ENCODE measurements around the gene PLEKHM3.
A peak's percentile ranks its signal among the peaks of the same experiment; 100 is the strongest.
"Not testable (repeated sequence)": the region's sequence is repeated elsewhere in the genome, so short reads cannot be mapped to it uniquely, and the experiment has no call there.

Gene PLEKHM3

DNA sequence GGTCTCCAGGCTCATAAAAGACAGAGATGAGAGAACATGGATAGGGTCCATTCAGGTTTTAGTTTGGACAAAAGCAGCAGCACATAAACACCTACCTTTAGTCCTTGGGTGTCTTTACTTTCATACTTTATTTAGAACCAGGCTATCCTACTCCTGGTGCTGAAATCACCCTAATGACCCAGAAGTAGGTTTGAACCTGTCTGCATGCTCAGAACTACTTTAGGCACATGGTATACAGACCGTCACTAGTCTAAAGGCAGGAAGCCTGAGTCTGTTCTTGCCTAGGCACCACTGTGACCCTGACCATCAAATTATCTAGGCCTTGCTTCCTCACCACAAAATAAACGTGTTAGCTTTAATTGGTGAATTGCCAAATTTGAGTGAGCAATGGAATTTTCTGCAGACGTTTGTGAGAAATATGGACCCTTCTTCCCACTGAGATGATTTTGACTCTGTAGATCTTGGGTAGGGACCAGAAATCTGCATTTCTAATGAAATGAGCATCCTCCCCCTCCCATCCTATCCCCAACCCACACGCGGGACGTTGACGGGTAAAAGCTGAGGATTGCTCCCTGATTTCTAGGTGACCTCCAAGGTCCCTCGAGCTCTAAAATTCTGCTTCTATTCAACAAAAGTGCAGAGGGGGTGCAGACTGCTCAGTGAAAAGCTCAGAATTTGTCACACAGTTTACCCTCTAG is 75.1 kb downstream of the PLEKHM3 start:
- DNase-seq (ENCODE audit: low spot score) = no peak

DNA sequence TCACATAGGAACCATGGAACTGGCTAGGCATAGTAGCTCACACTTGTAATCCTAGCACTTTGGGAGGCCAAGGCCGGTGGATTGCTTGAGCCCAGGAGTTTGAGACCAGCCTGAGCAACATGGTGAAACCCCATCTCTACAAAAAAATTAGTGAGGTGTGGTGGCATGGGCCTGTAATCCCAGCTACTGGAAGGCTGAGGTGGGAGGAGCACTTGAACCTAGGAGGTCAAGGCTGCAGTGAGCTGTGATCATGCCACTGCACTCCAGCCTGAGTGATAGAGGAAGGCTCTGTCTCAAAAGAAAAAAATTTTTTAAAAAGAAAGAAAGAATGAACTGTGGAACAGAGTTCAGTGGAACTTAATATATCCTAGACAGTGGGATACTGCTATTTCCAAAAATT is 76.1 kb downstream of the PLEKHM3 start:
- not testable (repeated sequence) for DNase-seq (ENCODE audit: low spot score)

GRCh38 chr2:207944979-207945600 is 80.2 kb downstream of the PLEKHM3 start:
- no peak for DNase-seq (ENCODE audit: low spot score)

GRCh38 chr2:207944334-207944733 is 81.0 kb downstream of the PLEKHM3 start:
- no peak for DNase-seq (ENCODE audit: low spot score)

DNA sequence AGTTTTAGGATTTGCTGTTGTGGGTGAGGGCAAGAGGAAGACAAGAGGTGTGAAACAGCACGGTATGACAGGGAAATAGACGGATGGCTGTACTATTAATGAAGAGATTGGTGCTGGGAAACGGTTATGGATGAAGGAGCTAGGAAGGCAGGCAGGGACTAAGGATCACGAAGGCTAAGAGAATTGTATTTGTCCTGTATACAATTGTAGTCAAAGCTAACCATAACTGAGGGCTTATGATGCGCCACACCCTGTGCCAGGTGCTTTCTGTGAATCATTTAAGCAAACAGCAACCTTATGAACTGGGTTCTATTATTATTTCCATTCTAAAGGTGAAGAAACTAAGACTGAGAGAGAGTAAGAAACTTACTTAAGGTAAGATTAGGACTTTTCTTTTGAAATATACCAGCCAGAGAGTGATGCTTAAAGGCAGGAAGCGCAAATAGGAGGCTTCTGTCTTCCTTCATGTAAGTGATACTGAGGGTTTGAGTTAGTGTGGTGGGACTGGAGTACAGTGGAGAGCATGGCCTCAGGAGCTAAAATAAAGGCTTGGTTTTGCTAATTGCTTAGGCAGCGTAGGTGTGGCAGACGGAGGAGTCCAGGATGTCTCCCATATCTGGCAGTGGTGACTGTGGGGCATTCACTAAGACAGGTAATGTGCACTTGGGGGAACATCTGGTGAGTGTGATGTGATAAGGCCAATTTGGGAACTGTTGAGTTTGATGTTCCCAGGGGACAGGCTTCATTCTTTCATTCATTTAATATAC is 85.8 kb downstream of the PLEKHM3 start:
- DNase-seq (ENCODE audit: low spot score) = no peak

- no peak for DNase-seq (ENCODE audit: low spot score)
Measured at GRCh38 chr2:207938886-207939285, 86.4 kb downstream of the PLEKHM3 start.

DNA sequence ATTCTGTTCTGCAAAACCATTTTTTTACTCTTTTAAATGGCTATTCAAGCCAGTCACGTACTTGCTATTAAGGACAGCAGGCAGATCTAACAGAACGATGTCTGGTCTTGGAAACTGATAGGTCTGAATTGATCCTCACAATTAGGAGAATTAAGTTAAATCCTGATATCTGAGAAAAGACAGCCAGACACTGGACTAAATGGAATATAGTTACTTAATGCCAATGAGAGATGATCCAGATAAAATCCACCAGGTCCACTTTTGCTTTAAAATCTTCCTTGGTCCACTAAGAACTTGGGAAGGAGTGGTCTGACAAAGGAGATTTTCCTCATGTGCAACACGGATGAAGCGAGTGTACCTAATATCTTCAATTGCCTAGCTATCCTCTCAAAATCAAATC is 86.9 kb downstream of the PLEKHM3 start:
- no peak for DNase-seq (ENCODE audit: low spot score)

DNA sequence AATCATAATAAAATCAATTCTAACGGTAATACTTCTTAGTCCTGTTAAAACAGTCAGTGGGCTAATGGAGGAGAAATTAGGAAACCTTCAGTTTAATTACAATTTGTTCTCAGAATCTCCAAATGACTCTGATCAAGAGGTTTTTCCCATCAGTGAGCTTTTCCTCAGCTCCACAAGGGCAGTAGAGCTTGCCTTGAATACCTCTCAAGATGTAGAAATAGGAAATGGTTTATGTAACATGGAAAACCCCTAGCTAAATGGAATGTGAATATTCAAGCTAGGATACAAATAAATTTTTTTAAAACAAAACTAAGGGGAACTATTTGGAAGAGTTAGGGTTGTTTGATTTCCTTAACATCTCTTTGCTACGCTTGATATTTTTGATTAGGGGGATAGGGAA is 87.5 kb downstream of the PLEKHM3 start:
- no peak for DNase-seq (ENCODE audit: low spot score)

- no peak for DNase-seq (ENCODE audit: low spot score)
Measured at GRCh38 chr2:207937253-207937652, 88.1 kb downstream of the PLEKHM3 start.

GRCh38 chr2:207936380-207936779 is 88.9 kb downstream of the PLEKHM3 start:
- no peak for DNase-seq (ENCODE audit: low spot score)

DNA sequence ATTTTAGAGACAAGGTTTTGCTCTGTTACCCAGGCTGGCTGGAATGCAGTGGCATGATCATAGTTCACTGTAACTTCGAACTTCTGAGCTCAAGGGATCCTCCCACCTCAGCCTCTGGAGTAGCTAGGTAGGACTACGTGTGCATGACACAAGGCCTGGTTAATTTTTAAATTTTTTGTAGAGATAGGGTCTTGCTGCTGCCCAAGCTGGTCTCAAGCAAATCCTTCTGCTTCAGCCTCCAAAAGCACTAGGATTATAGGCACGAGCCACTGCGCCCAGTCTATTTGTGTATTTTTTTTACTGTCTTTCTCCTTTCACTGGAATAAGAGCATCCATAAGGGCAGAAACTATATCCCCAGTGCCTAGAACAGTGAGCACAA is 89.3 kb downstream of the PLEKHM3 start:
- DNase-seq (ENCODE audit: low spot score) = no peak

GRCh38 chr2:207935121-207935990 is 90.0 kb downstream of the PLEKHM3 start:
- no peak for DNase-seq (ENCODE audit: low spot score)

DNA sequence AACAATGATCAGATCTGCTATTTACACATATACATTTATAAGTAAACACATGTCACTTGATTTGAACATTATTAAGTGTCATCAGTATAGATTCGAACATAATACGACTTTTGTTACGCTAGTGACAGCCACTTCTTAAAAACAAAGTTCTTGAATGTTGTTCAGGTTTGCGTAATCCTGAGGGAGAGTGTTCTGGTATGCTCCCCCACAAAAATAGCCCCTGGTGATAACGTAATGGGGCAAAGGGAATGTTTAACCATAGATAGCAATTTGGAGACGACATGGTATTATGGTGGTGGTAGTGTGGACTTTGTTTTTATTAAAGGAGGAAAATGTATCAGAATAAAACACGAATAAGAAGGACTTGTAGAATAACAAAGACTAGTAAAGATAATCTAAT is 90.6 kb downstream of the PLEKHM3 start:
- DNase-seq (ENCODE audit: low spot score) = no peak

- DNase-seq (ENCODE audit: low spot score) = peak; percentile 20
Measured at GRCh38 chr2:207933396-207934065, 91.8 kb downstream of the PLEKHM3 start.

GRCh38 chr2:207932106-207932505 is 93.2 kb downstream of the PLEKHM3 start:
- no peak for DNase-seq (ENCODE audit: low spot score)

DNA sequence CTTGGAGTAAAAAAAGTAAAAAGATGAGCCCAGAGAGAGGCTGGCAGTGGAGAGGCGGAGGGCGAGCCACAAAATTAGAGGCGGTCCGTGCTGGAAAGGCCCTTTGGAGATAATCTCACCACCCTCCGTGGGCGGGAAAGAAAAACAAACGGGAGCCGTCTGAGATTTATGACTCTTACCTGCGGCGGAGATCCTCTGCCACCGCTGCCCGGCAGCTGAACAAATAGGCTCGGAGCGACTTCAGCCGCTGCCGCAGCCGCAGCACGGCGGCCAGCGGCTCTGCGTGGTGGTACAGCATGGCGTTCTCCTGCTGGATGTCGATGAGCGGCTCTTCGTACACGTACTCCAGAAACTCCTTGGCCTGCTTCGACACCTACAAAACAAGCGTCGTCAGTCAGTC is 94.6 kb downstream of the PLEKHM3 start:
- DNase-seq (ENCODE audit: low spot score) = no peak

DNA sequence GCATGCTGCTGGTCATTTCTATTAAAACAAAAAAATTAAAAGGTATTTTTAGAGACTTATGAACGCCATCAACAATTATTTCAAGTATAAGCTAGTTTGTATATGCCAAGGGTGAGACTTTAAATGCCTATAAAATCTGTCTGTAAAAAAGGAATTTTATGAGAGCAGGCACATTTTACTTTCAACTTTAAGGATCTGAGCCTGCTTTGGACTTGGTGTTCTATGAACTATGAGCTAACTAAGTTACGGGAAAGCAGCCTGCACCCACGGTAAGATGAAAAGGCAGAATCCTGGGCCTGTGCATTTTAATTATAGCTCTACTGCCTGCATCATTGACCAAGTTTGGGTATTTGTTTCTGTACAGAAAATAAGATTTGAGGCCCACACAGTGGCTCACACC is 95.4 kb downstream of the PLEKHM3 start:
- no peak for DNase-seq (ENCODE audit: low spot score)

DNA sequence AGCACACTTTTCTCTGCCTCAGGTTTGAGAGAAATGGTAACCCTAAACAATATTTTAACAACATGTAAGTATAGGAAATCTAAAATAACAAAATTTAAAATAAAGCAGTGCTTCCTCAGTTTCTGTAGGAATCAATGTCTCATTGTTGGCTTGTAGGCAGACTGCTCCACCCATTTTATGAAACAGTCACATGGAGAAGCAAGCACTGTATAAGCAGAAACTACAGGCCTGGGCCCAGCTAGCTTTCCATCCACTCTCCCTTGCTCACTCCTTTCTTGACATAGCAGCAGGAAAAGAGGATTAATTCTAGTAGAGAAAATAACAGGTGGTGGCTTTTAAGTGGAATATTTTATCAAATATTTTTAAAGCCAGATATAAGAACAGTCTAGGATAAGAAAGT is 97.2 kb downstream of the PLEKHM3 start:
- DNase-seq (ENCODE audit: low spot score) = peak; percentile 64

DNA sequence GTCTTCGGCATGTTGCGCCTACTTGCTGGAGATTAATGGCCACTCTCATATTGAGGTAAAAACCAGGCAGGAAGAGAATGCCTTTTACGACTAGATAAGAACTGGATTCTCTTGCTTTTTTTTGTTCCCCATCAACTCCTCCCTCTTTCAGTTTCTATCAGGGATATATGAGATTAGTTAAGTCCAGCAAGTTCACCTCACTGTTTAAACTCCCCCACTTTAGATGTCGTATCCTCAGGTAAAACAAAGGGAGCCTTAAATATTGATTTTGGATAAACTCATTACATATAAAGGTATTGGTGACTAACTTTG is 98.4 kb downstream of the PLEKHM3 start:
- no peak for DNase-seq (ENCODE audit: low spot score)

DNA sequence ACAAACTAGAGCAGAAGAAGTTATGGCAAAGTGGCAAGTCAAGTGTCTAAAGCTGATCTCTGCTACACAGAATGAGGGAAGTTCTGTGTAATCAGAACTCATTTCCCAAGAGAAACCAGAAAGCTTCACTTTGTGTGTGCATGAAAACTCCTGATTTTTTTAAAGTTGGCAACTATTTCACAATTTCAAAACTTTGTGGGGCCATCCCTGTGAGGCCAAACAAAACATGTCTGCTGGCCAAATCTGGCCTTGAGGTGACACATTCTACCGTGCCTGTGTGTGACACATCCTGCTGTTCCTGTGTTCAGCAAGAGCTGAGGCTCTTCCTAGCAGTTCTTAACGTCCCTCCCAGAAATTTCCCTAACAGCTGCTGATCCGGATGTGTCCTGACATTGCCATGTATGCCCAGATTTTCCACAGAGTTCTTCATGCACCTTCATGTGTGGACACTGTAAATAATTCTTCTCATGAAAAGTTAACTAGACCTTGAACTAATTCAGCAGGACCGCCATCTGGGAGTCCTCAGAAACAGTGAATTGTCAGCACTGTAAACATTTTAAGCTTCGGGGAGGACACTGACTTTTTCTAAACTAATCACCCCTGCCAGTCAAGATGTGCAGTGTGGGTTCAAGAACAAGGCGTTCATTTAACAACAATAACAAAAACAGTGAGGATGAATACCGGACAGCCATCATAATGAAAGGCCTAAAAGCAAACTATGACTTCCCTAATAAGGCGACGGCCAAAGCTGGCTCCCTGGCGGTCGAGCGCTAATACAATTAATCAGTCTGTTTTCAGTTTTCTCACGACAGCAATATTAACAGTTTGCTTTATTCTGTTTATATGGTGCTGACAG is 99.0 kb downstream of the PLEKHM3 start:
- peak; percentile 30 for DNase-seq (ENCODE audit: low spot score)

DNA sequence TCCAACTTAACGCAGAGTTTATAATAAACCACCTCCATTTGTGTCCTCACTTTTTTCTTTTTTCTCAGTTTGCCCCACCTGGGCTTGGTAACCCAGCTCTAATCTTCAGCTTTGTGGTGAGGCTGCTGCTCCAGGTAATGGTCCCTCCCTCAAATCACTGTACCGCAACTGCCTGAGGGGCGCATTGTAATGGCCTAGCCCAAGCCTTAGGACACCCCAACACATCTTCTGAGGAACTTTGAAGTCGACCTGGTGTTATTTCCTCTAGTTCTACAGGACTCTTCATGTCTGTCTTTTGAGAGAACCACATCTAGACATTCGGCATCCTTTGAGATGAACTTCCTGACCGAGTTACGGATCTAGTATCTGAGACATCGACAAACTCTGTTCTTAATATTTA is 99.7 kb downstream of the PLEKHM3 start:
- DNase-seq (ENCODE audit: low spot score) = no peak

All from globus pallidus (tissue), 1 donor.